PC-3 (cell line): ENCODE measurements around the gene CTDSP1. TPM values are rescaled to one million over a fixed set of nuclear protein-coding genes. Genes with fewer than 3 reads are reported as not detected.
A peak's percentile ranks its signal among the peaks of the same experiment; 100 is the strongest.

Experiments used
- ATAC-seq: fragments of 200-7000 bp; cut with Tn5 transposase; 2 replicates; pipeline ENCODE4 v1.9.1; 2020; ENCODE audit warnings: mild to moderate bottlenecking, moderate library complexity
- BruUV-seq: library from RNA; stranded (reverse); fragments of 400-500 nt; replicated peaks from 2 replicates; lab custom pipeline; 2021; lab: Mats Ljungman, UMichigan
- CTCF ChIA-PET: fragments of 300-600 bp; sonication (Branson Sonifier 250); formaldehyde crosslinking; loops from one replicate; lab custom pipeline; 2022; ENCODE audit warnings: antibody characterized with exemption; lab: Charles Lee
- POLR2A ChIA-PET: fragments of 300-600 bp; sonication (Branson Sonifier 250); formaldehyde crosslinking; loops from one replicate; lab custom pipeline; 2022; ENCODE audit warnings: antibody characterized with exemption; ENCODE audit not compliant: unreplicated experiment; lab: Charles Lee
- DNase-seq: peaks from one replicate; pipeline ENCODE4 v3.0.0-alpha.2; 2015
- H2AFZ ChIP-seq: fragments of 300-600 bp; sonication (generic); 2 replicates; pipeline ENCODE4 v1.6.0; 2016; ENCODE audit warnings: antibody characterized with exemption, low read length
- H3F3A ChIP-seq: fragments of 300-600 bp; sonication (generic); one replicate; pipeline ENCODE4 v1.6.0; 2017; ENCODE audit warnings: antibody characterized with exemption, low read length, control low read depth, mild to moderate bottlenecking; ENCODE audit not compliant: unreplicated experiment
- H3K27ac ChIP-seq: fragments of 300-600 bp; sonication (generic); 2 replicates; pipeline ENCODE4 v1.5.1; 2016; ENCODE audit warnings: mild to moderate bottlenecking, low read length
- H3K27me3 ChIP-seq: fragments of 300-600 bp; sonication (generic); 2 replicates; pipeline ENCODE4 v1.6.1; 2016; ENCODE audit warnings: low read length, mixed read lengths
- H3K36me3 ChIP-seq: fragments of 300-600 bp; sonication (generic); 2 replicates; pipeline ENCODE4 v1.6.1; 2016; ENCODE audit warnings: low read depth, mixed run types, low read length, mixed read lengths
- H3K4me1 ChIP-seq: fragments of 300-600 bp; sonication (generic); 2 replicates; pipeline ENCODE4 v1.5.1; 2016; ENCODE audit warnings: low read length; ENCODE audit not compliant: insufficient read depth
- H3K4me2 ChIP-seq: fragments of 300-600 bp; sonication (generic); 2 replicates; pipeline ENCODE4 v1.6.0; 2016; ENCODE audit warnings: low read length
- H3K4me3 ChIP-seq: fragments of 300-600 bp; sonication (generic); 2 replicates; pipeline ENCODE4 v1.5.1; 2016; ENCODE audit warnings: mild to moderate bottlenecking, low read length, mixed read lengths
- H3K79me2 ChIP-seq: fragments of 300-600 bp; sonication (generic); 2 replicates; pipeline ENCODE4 v1.6.1; 2017; ENCODE audit warnings: low read length, mixed read lengths
- H3K9ac ChIP-seq: fragments of 300-600 bp; sonication (generic); 2 replicates; pipeline ENCODE4 v1.6.0; 2016; ENCODE audit warnings: mild to moderate bottlenecking, low read length
- H3K9me2 ChIP-seq: fragments of 300-600 bp; sonication (generic); replicated peaks from 2 replicates; pipeline ENCODE4 v1.6.1; 2016; ENCODE audit warnings: mixed run types, low read length, mixed read lengths
- H3K9me3 ChIP-seq: fragments of 300-600 bp; sonication (generic); 2 replicates; pipeline ENCODE4 v1.6.1; 2016; ENCODE audit warnings: low read length, mixed read lengths
- H4K20me1 ChIP-seq: fragments of 300-600 bp; sonication (generic); 2 replicates; pipeline ENCODE4 v1.6.1; 2016; ENCODE audit warnings: low read length, mixed read lengths
- EZH2 ChIP-seq: fragments of 300-600 bp; sonication (generic); IDR thresholded peaks from one replicate; pipeline ENCODE4 v1.6.1; 2017; ENCODE audit warnings: antibody characterized with exemption, mild to moderate bottlenecking, low read length; ENCODE audit not compliant: unreplicated experiment
- EZH2phosphoT487 ChIP-seq: fragments of 300-600 bp; sonication (generic); IDR thresholded peaks from 2 replicates; pipeline ENCODE4 v1.6.1; 2018; ENCODE audit warnings: mild to moderate bottlenecking, antibody characterized with exemption, low read length, borderline replicate concordance
- intact Hi-C: fragments of 100-400 bp; cut with micrococcal nuclease; formaldehyde crosslinking; loops from 2 replicates; pipeline ENCODE4 v1.9.0; 2023
- microRNA-seq: library from miRNA; unstranded; fragments of <30 nt; microRNA quantifications from one replicate; pipeline ENCODE4 v1.1.0, GENCODE V29; 2020; ENCODE audit not compliant: unreplicated experiment
- total RNA-seq: library from RNA; depleted of rRNA; stranded (reverse); fragments of >200 nt; gene quantifications from 2 replicates; pipeline ENCODE4 v1.2.3, GENCODE V29; 2014; rRNA removed
- TF ChIP-seq, protein P1 (sequence below): fragments of 300-600 bp; sonication (generic); conservative IDR thresholded peaks from 2 replicates; pipeline ENCODE4 v1.5.1; 2017; ENCODE audit warnings: antibody characterized with exemption, low read depth, mild to moderate bottlenecking, low read length

Gene CTDSP1
- total RNA-seq, 1 experiment from 2014 or later, result 73.2 TPM

DNA sequence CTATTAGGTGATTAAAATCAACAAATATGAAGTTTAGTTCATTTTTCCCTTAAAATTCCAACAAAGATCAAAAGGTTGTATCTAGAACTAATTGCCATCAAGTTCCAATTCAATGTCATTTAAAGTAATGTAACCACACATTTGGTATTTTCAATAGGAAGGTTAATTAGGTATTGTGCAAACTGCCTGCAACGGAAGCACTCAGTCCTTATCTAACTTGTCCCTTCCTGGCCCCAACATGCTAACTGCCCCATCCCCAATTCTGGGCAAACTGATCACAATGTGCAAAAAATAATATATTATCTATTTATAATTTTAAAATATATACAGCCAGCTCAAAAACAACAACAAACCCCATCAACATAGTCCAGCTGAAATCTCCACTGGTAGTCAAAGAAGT, 52.4 kb downstream of the CTDSP1 start:
- no peak for ATAC-seq
- Histone ChIP-seq H3F3A (peaks cover 4% of the 10 kb centered on the region), H3K4me1 (peaks cover 19% of the 10 kb centered on the region), H4K20me1 (no peaks in the 10 kb centered on the region), H3K9me2 (no peaks in the 10 kb centered on the region), H3K4me2 (no peak overlapping the region), H3K9me3 (no peaks in the 10 kb centered on the region), H3K79me2 (no peaks in the 10 kb centered on the region), H3K27me3 (no peaks in the 10 kb centered on the region), H3K9ac (no peak overlapping the region), H3K36me3 (peaks cover 30% of the 10 kb centered on the region), H3K4me3 (no peak overlapping the region), H2AFZ (no peak overlapping the region), H3K27ac (no peak overlapping the region)
- ChIA-PET CTCF (no interaction called here), POLR2A (no interaction called here)
- DNase-seq, result no peak
- no TSS peak for BruUV-seq
- intact Hi-C loops, result no loop called here
- TF ChIP-seq, protein P1, sequence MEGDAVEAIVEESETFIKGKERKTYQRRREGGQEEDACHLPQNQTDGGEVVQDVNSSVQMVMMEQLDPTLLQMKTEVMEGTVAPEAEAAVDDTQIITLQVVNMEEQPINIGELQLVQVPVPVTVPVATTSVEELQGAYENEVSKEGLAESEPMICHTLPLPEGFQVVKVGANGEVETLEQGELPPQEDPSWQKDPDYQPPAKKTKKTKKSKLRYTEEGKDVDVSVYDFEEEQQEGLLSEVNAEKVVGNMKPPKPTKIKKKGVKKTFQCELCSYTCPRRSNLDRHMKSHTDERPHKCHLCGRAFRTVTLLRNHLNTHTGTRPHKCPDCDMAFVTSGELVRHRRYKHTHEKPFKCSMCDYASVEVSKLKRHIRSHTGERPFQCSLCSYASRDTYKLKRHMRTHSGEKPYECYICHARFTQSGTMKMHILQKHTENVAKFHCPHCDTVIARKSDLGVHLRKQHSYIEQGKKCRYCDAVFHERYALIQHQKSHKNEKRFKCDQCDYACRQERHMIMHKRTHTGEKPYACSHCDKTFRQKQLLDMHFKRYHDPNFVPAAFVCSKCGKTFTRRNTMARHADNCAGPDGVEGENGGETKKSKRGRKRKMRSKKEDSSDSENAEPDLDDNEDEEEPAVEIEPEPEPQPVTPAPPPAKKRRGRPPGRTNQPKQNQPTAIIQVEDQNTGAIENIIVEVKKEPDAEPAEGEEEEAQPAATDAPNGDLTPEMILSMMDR, result no peak
- TF ChIP-seq EZH2phosphoT487 (no peak), EZH2 (no peak)

Small RNA genes lying within 50 kb of the gene (microRNA-seq; reads per million reads assigned to microRNA genes)
- gene MIR26B, result 40,649 reads per million, percentile 99 among the genes with 10 or more reads in this experiment

Other genes starting within 250 kb of the CTDSP1 start
- gene CXCR1, start 232.9 kb upstream of the CTDSP1 start, total RNA-seq, result not detected in 2 replicates
- gene ARPC2, start 182.7 kb upstream of the CTDSP1 start, total RNA-seq, result 210 and 213 TPM in 2 replicates
- 0.18 TPM in 1 of 2 replicates, not detected in the other for gene GPBAR1, start 138.9 kb upstream of the CTDSP1 start, total RNA-seq
- 272 and 312 TPM in 2 replicates for gene AAMP, start 129.7 kb upstream of the CTDSP1 start, total RNA-seq
- 95.5 and 97.7 TPM in 2 replicates for gene PNKD, start 129.3 kb upstream of the CTDSP1 start, total RNA-seq
- gene TMBIM1, start 107.4 kb upstream of the CTDSP1 start, total RNA-seq, result 42.8 and 45.0 TPM in 2 replicates
- not detected in 2 replicates for gene CATIP, start 43.0 kb upstream of the CTDSP1 start, total RNA-seq
- gene SLC11A1, start 17.6 kb upstream of the CTDSP1 start, total RNA-seq, result 0.17 and 0.33 TPM in 2 replicates
- gene VIL1, start 19.3 kb downstream of the CTDSP1 start, total RNA-seq, result 0.26 and 0.92 TPM in 2 replicates
- 10.7 and 11.6 TPM in 2 replicates for gene USP37, start 168.5 kb downstream of the CTDSP1 start, total RNA-seq
- gene CNOT9, start 169.0 kb downstream of the CTDSP1 start, total RNA-seq, result 78.0 and 86.8 TPM in 2 replicates
- 5.6 and 11.7 TPM in 2 replicates for gene PLCD4, start 208.0 kb downstream of the CTDSP1 start, total RNA-seq